Endothelial cell of umbilical vein (primary cell): ENCODE data around the gene NCF4. TPM values are rescaled to one million over a fixed set of nuclear protein-coding genes. Genes with fewer than 3 reads are reported as not detected.

Experiments used
- BruUV-seq: library from RNA; stranded (reverse); fragments of 400-500 nt; replicated peaks from 2 replicates; lab custom pipeline; 2021; lab: Mats Ljungman, UMichigan
- CTCF ChIA-PET: fragments of 300-600, 350-600 bp; sonication (Branson Sonifier 250); formaldehyde crosslinking; loops from one replicate; lab custom pipeline; 2021; ENCODE audit warnings: antibody characterized with exemption, inconsistent platforms; lab: Charles Lee
- POLR2A ChIA-PET: fragments of 300-600, 350-600 bp; sonication (Branson Sonifier 250); formaldehyde crosslinking; loops from one replicate; lab custom pipeline; 2021; ENCODE audit warnings: antibody characterized with exemption, inconsistent platforms; lab: Charles Lee
- DNase-seq: peaks from one replicate; pipeline ENCODE4 v3.0.0-alpha.2; 2011; ENCODE audit warnings: low read depth, low spot score
- FAIRE-seq: peaks from 2 replicates; lab custom pipeline; 2011; peaks lifted over from hg19 to GRCh38; lab: Jason Lieb, UNC
- H2AFZ ChIP-seq: 2 replicates; pipeline ENCODE4 v1.6.0; 2012; ENCODE audit warnings: low read depth, low read length, control low read depth, inconsistent platforms
- H3K27ac ChIP-seq: 2 replicates; pipeline ENCODE4 v1.5.1; 2011; ENCODE audit warnings: low read depth, mild to moderate bottlenecking, control low read depth, low read length, moderate library complexity; ENCODE audit not compliant: insufficient read depth
- H3K27me3 ChIP-seq, 2 experiments: 2 replicates each; pipeline versions ENCODE4 v1.6.0 to v1.6.1; 2011; ENCODE audit warnings: low read length in 2 of 2, mixed read lengths in 1 of 2; ENCODE audit not compliant: control insufficient read depth in 2 of 2, insufficient read depth in 2 of 2
- H3K36me3 ChIP-seq, 2 experiments: 2 replicates in 1 of 2; 3 replicates in 1 of 2; pipeline ENCODE4 v1.5.1; 2011; ENCODE audit warnings: low read length in 2 of 2, mild to moderate bottlenecking in 1 of 2, moderate library complexity in 1 of 2; ENCODE audit not compliant: control insufficient read depth in 2 of 2, insufficient read depth in 2 of 2; ENCODE audit errors: extremely low read depth in 1 of 2
- H3K4me1 ChIP-seq: 3 replicates; pipeline ENCODE4 v1.5.1; 2011; ENCODE audit warnings: mild to moderate bottlenecking, low read length; ENCODE audit not compliant: control insufficient read depth, insufficient read depth; ENCODE audit errors: extremely low read depth
- H3K4me2 ChIP-seq: 2 replicates; pipeline ENCODE4 v1.6.1; 2011; ENCODE audit warnings: low read length, control low read depth, mixed read lengths; ENCODE audit not compliant: insufficient read depth
- H3K4me3 ChIP-seq, 3 experiments: fragments of 200-600 bp in 1 of 3; sonication (generic), shearing (Covaris generic) in 1 of 3; replicated peaks in 1 of 3; 2 replicates each; pipeline ENCODE4 v1.5.1; 2011 to 2016; ENCODE audit warnings: control low read depth in 3 of 3, low read length in 3 of 3, mild to moderate bottlenecking in 2 of 3, inconsistent platforms in 1 of 3, low read depth in 1 of 3, moderate library complexity in 1 of 3; ENCODE audit not compliant: insufficient read depth in 1 of 3
- H3K79me2 ChIP-seq: 2 replicates; pipeline ENCODE4 v1.6.0; 2012; ENCODE audit warnings: low read length, inconsistent platforms; ENCODE audit not compliant: control insufficient read depth, insufficient read depth
- H3K9ac ChIP-seq: replicated peaks from 2 replicates; pipeline ENCODE3; 2011; ENCODE audit warnings: low read length, control low read depth; ENCODE audit not compliant: insufficient read depth; ENCODE audit errors: extremely low read depth
- H3K9me1 ChIP-seq: replicated peaks from 3 replicates; pipeline ENCODE4 v1.6.0; 2011; ENCODE audit warnings: mild to moderate bottlenecking, low read length; ENCODE audit not compliant: control insufficient read depth, insufficient read depth; ENCODE audit errors: extremely low read depth
- H3K9me3 ChIP-seq: replicated peaks from 2 replicates; pipeline ENCODE4 v1.5.1; 2012; ENCODE audit warnings: low read length, inconsistent platforms; ENCODE audit not compliant: control insufficient read depth, insufficient read depth
- H4K20me1 ChIP-seq: replicated peaks from 2 replicates; pipeline ENCODE3; 2011; ENCODE audit warnings: mild to moderate bottlenecking, low read length; ENCODE audit not compliant: control insufficient read depth, insufficient read depth; ENCODE audit errors: extremely low read depth
- CTCF ChIP-seq, 2 donors: IDR thresholded peaks; 1 replicate in 1 of 2; 2 replicates in 1 of 2; pipeline ENCODE4 v1.5.1; 2011; ENCODE audit warnings: low read length in 2 of 2, mild to moderate bottlenecking in 2 of 2, moderate library complexity in 2 of 2, control low read depth in 1 of 2, inconsistent platforms in 1 of 2, low read depth in 1 of 2; ENCODE audit not compliant: insufficient read depth in 1 of 2; ENCODE audit errors: extremely low read depth in 1 of 2
- EZH2 ChIP-seq: IDR thresholded peaks from 2 replicates; pipeline ENCODE4 v1.6.1; 2012; ENCODE audit warnings: borderline replicate concordance, low read depth, mild to moderate bottlenecking, moderate library complexity, low read length, inconsistent platforms; ENCODE audit not compliant: severe bottlenecking
- FOS ChIP-seq: IDR thresholded peaks from 2 replicates; pipeline ENCODE4 v1.6.1; 2011; ENCODE audit warnings: mild to moderate bottlenecking, low read length, moderate library complexity, borderline replicate concordance; ENCODE audit not compliant: insufficient read depth
- GATA2 ChIP-seq: IDR thresholded peaks from 2 replicates; pipeline ENCODE4 v1.7.0; 2011; ENCODE audit warnings: low read depth, mild to moderate bottlenecking, moderate library complexity, mixed read lengths, low read length; ENCODE audit not compliant: insufficient read length, insufficient read depth
- JUN ChIP-seq: IDR thresholded peaks from 2 replicates; pipeline ENCODE4 v1.6.1; 2011; ENCODE audit warnings: borderline replicate concordance, low read depth; ENCODE audit not compliant: insufficient read length, insufficient read depth
- MYC ChIP-seq: IDR thresholded peaks from one replicate; pipeline ENCODE4 v1.6.1; 2011; ENCODE audit warnings: mild to moderate bottlenecking, low read depth, low read length
- POLR2A ChIP-seq: IDR thresholded peaks from 2 replicates; pipeline ENCODE4 v1.6.1; 2012; ENCODE audit warnings: low read depth, mild to moderate bottlenecking, control low read depth, low read length
- POLR2AphosphoS5 ChIP-seq: IDR thresholded peaks from 2 replicates; pipeline ENCODE4 v1.6.1; 2012; ENCODE audit warnings: low read depth, mild to moderate bottlenecking, control low read depth, low read length, moderate library complexity; ENCODE audit not compliant: insufficient read depth
- dilution Hi-C: fragments of 300-500 bp; cut with MboI; formaldehyde crosslinking; loops from one replicate; pipeline ENCODE4 v1.15.0; 2019; ENCODE audit warnings: low sequenced_read_pairs; ENCODE audit not compliant: extremely low pct_ligation_motif_present
- intact Hi-C: fragments of 100-400 bp; cut with micrococcal nuclease; formaldehyde crosslinking; loops from one replicate; pipeline ENCODE4 v1.10.0; 2022
- polyA plus RNA-seq, 4 experiments: library from polyadenylated mRNA; depleted of rRNA in 3 of 4; stranded (reverse) in 3 of 4; unstranded in 1 of 4; fragments of >200 nt; gene quantifications; 2 replicates each; pipeline versions ENCODE4 v1.2.1 to v1.2.3, GENCODE V29; 2011 to 2012; ENCODE audit warnings: missing spikeins in 1 of 4
- total RNA-seq: library from RNA; stranded (reverse); gene quantifications from 2 replicates; pipeline ENCODE4 v1.2.3, GENCODE V29; 2021

Gene NCF4
- total and polyA plus RNA-seq, 2 donors (not counting 3 experiments of a cell fraction or from before 2014, with no cell fraction given) = 0.07 TPM; not detected in 1

GRCh38 chr22:36853407-36854099 lies 7.3 kb upstream of the NCF4 start:
- no peaks in the 10 kb centered on the region for H3K9me1 ChIP-seq
- FAIRE-seq (peak; percentile 71), DNase-seq (peak; percentile 50)
- no peaks in the 10 kb centered on the region for H3K36me3 ChIP-seq
- dilution Hi-C loops (no loop called here), intact Hi-C loops (no loop called here)
- H4K20me1 ChIP-seq = no peaks in the 10 kb centered on the region
- peak overlapping the region; percentile 98 for H2AFZ ChIP-seq
- no peak for TF ChIP-seq FOS
- TF ChIP-seq CTCF (IDR thresholded peaks at IDR 0.05; ENCODE audit: extremely low read depth in 1 of 2, insufficient read depth in 1 of 2, low read depth in 1 of 2, low read length in 2 of 2) = peak; percentile 85 to 87
- no peaks in the 10 kb centered on the region for H3K9me3 ChIP-seq
- H3K27ac ChIP-seq = no peak overlapping the region
- ChIA-PET POLR2A (no interaction called here), CTCF (interaction anchor here (0.6 to 3.3 kb wide), 20 partner anchors 8 to 309 kb away, joined by 3 to 47 read pairs (median 4); partner anchors contain the start of gene IFT27)
- H3K4me3 ChIP-seq = peak overlapping the region in 1 of 3 experiments; percentile 10
- peak overlapping the region; percentile 42 for H3K4me2 ChIP-seq
- H3K27me3 ChIP-seq = peaks cover 9 to 10% of the 10 kb centered on the region in 2 experiments
- H3K4me1 ChIP-seq = peaks cover 7% of the 10 kb centered on the region
- no TSS peak for BruUV-seq
- no peaks in the 10 kb centered on the region for H3K79me2 ChIP-seq
- no peak overlapping the region for H3K9ac ChIP-seq

DNA sequence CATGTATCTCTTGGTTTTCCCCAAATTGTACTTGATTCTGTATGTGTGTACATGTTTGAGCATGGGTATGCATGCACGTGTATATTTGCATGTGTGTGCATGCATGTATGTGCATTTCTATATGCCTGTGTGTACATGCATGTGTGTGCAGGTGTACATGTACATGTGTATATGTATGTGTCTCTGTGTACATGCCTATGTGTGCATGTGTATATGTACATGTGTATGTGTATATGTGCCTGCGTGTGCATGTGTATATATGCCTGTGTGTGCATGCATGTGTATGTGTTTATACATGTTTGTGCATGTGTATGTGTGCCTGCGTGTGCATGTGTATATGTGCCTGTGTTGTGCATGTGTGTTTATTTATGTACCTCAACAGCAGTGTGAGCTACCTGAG lies 5.3 kb upstream of the NCF4 start:
- H3K4me2 ChIP-seq = no peak overlapping the region
- ChIA-PET POLR2A (no interaction called here), CTCF (interaction anchor here (0.6 to 6.5 kb wide), 23 partner anchors 11 to 326 kb away, joined by 3 to 149 read pairs (median 7); partner anchors contain the start of gene CSF2RB)
- no peak overlapping the region for H2AFZ ChIP-seq
- H3K79me2 ChIP-seq = no peaks in the 10 kb centered on the region
- intact Hi-C loops (no loop called here), dilution Hi-C loops (no loop called here)
- H3K27me3 ChIP-seq = peaks cover 9 to 10% of the 10 kb centered on the region in 2 experiments
- DNase-seq (no peak), FAIRE-seq (no peak)
- no peak overlapping the region for H3K4me3 ChIP-seq
- no peak overlapping the region for H3K9ac ChIP-seq
- H3K9me3 ChIP-seq = no peaks in the 10 kb centered on the region
- no TSS peak for BruUV-seq
- peaks cover 7% of the 10 kb centered on the region for H3K4me1 ChIP-seq
- no peak overlapping the region for H3K27ac ChIP-seq
- H3K9me1 ChIP-seq = no peaks in the 10 kb centered on the region
- no peaks in the 10 kb centered on the region for H4K20me1 ChIP-seq
- H3K36me3 ChIP-seq = no peaks in the 10 kb centered on the region
- TF ChIP-seq FOS (no peak), GATA2 (no peak), EZH2 (no peak), POLR2A (no peak), JUN (no peak), POLR2AphosphoS5 (no peak), CTCF (IDR thresholded peaks at IDR 0.05; ENCODE audit: extremely low read depth in 1 of 2, insufficient read depth in 1 of 2, low read depth in 1 of 2, low read length in 2 of 2) (no peak), MYC (no peak)
